ENCODE results near the gene OSBPL8. TPM values are rescaled to one million over a fixed set of nuclear protein-coding genes. Genes with fewer than 3 reads are reported as not detected.

Gene OSBPL8
- total and polyA plus RNA-seq, 9 of the 15 experiments (the other 6 are each of a cell fraction or from before 2014, with no cell fraction given), result 17.4 to 82.7 (median 42.8) TPM

- TF ChIP-seq ZFPM2 (CRISPR knock-in tag; IDR thresholded peaks at IDR 0.05) (no peak), GTF2F1 (IDR thresholded peaks at IDR 0.05; ENCODE audit: low read depth, low read length) (peak; percentile 64; the same call in 1 of the 2 replicates), EZH2 (IDR thresholded peaks at IDR 0.05; ENCODE audit: borderline replicate concordance, low read depth, low read length) (no peak), BDP1 (IDR thresholded peaks at IDR 0.05; ENCODE audit: insufficient read depth, insufficient read length) (no peak), ZNF140 (CRISPR knock-in tag; IDR thresholded peaks at IDR 0.05) (no peak), FOXO4 (CRISPR knock-in tag; IDR thresholded peaks at IDR 0.05) (peak; percentile 61; the same call in 1 of the 2 replicates), HDAC2 (IDR thresholded peaks at IDR 0.05) (peak; percentile 83; the same call in 1 of the 2 replicates), HDAC3 (IDR thresholded peaks at IDR 0.05; ENCODE audit: borderline replicate concordance, partially characterized antibody) (no peak), ATF1 (CRISPR knock-in tag; IDR thresholded peaks at IDR 0.05) (peak; percentile 90), ATF1 (tag; IDR thresholded peaks at IDR 0.05) (peak; percentile 97), ETS1 (conservative IDR thresholded peaks at IDR 0.05; ENCODE audit: control insufficient read depth, low read depth, low read length) (0 out of 2 replicates have a peak, but pooled peaks have one; percentile 34), CHD2 (IDR thresholded peaks at IDR 0.05; ENCODE audit: low read depth, low read length) (no peak), PTRF (tag; IDR thresholded peaks at IDR 0.05) (no peak), CTCFL (IDR thresholded peaks at IDR 0.05; ENCODE audit: borderline replicate concordance, insufficient read depth, low read depth, low read length, poor library complexity, severe bottlenecking) (no peak), CHD4 (IDR thresholded peaks at IDR 0.05; ENCODE audit: insufficient read depth, insufficient replicate concordance, low read depth, low read length, poor library complexity, severe bottlenecking) (no peak), YY1 (IDR thresholded peaks at IDR 0.05; ENCODE audit: borderline replicate concordance in 1 of 3, control insufficient read depth in 1 of 3, extremely low read depth in 1 of 3, insufficient read depth in 3 of 3, insufficient read length in 1 of 3, insufficient replicate concordance in 2 of 3, low read depth in 1 of 3, low read length in 2 of 3) (peak; percentile 7 to 55 (median 51)), POLR3A (IDR thresholded peaks at IDR 0.05; ENCODE audit: borderline replicate concordance, extremely low read depth, insufficient read depth, insufficient read length) (no peak), SMAD4 (CRISPR knock-in tag; conservative IDR thresholded peaks at IDR 0.05) (0 out of 2 replicates have a peak, but pooled peaks have one; percentile 66), HOMEZ (CRISPR knock-in tag; IDR thresholded peaks at IDR 0.05) (no peak), RFX1 (IDR thresholded peaks at IDR 0.05) (no peak)
Observed at GRCh38 chr12:76559400-76560085, at the start of gene OSBPL8 (continued).
